ENCODE data around the gene C16orf90.

C16orf90 gene

GRCh38 chr16:3472878-3473595, 22.3 kb downstream of the C16orf90 start:
- no peaks in the 10 kb centered on the region for H3K27me3 Mint-ChIP-seq
- no peak for ATAC-seq (ENCODE audit: low read depth)
- H3K4me3 Mint-ChIP-seq = no peak overlapping the region
- H3K4me1 Mint-ChIP-seq = peaks cover 10% of the 10 kb centered on the region
- no peaks in the 10 kb centered on the region for H3K9me3 Mint-ChIP-seq
- H3K27ac Mint-ChIP-seq = no peak overlapping the region
- peaks cover 22% of the 10 kb centered on the region for H3K36me3 Mint-ChIP-seq
- DNase-seq (ENCODE audit: low spot score in 2 of 2) = no peak

GRCh38 chr16:3471518-3472176, 23.6 kb downstream of the C16orf90 start:
- H3K27me3 Mint-ChIP-seq = no peaks in the 10 kb centered on the region
- no peak for DNase-seq (ENCODE audit: low spot score in 2 of 2)
- no peaks in the 10 kb centered on the region for H3K9me3 Mint-ChIP-seq
- no peak overlapping the region for H3K4me3 Mint-ChIP-seq
- ATAC-seq (ENCODE audit: low read depth) = no peak
- peaks cover 33% of the 10 kb centered on the region for H3K36me3 Mint-ChIP-seq
- peaks cover 22% of the 10 kb centered on the region for H3K4me1 Mint-ChIP-seq
- no peak overlapping the region for H3K27ac Mint-ChIP-seq

DNA sequence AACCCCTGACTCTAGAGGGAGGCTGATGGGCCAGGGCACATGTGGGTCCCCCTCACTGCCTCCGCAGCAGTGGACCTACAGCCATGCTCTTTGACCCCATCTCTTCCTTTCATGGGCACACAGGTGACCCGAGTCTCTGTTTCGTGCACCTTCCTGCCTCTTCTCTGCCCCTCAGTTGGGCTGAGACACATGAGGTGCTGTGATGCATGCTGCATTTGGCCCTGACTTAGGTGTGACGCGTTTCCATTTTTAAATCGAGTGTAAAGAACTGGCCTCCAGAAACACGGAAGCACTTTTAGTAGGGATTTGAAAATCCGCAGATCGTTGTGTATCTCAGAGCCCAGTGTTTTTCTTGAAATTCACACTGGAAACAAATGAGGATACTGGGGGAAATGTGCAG, 24.6 kb downstream of the C16orf90 start:
- DNase-seq (ENCODE audit: low spot score in 2 of 2) = no peak
- Mint-ChIP-seq H3K4me3 (no peak overlapping the region), H3K27ac (no peak overlapping the region), H3K4me1 (peaks cover 26% of the 10 kb centered on the region), H3K27me3 (no peaks in the 10 kb centered on the region), H3K36me3 (peaks cover 34% of the 10 kb centered on the region), H3K9me3 (no peaks in the 10 kb centered on the region)
- no peak for ATAC-seq (ENCODE audit: low read depth)

DNA sequence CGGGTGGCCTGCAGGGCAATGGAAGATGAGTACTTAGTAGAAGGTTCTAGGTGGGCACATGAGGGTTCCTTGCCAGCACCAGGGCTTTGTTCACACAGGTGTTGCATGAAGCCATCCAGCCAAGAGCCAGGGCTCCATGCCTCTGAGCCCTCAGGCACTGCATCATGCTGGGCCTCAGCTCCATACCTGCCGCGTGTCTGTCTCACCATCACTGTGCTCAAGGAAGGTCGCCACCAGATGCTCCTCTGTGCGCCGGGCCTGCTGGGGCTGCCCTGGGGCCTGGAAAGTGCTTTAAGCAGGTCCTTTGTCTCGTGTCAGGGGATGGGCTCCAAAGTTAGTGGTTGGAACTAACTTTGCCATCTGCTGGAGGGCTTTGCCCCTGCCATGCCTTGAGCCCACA, 25.6 kb downstream of the C16orf90 start:
- ATAC-seq (ENCODE audit: low read depth) (no peak), DNase-seq (ENCODE audit: low spot score in 2 of 2) (no peak)
- peaks cover 23% of the 10 kb centered on the region for H3K4me1 Mint-ChIP-seq
- no peaks in the 10 kb centered on the region for H3K27me3 Mint-ChIP-seq
- peaks cover 31% of the 10 kb centered on the region for H3K36me3 Mint-ChIP-seq
- H3K9me3 Mint-ChIP-seq = no peaks in the 10 kb centered on the region
- H3K27ac Mint-ChIP-seq = no peak overlapping the region
- no peak overlapping the region for H3K4me3 Mint-ChIP-seq

DNA sequence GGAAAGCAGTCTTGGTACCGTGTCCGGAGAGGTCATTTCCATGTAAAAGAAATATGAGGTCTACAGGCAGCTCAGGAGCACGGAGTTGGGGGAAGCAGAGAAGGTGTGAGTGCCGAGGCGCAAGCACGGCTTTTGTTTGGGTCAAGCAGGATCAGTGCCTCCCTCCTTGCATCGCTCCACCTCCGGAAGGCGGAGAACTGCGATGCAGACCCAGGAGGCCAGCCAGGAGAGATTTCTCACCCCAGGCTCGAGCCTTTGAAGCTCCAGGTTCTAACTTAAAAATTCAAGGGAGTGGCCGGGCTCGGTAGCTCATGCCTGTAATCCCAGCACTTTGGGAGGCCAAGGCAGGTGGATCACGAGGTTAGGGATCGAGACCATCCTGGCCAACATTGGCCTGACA, 26.8 kb downstream of the C16orf90 start:
- DNase-seq (ENCODE audit: low spot score in 2 of 2) = no peak
- Mint-ChIP-seq H3K9me3 (no peaks in the 10 kb centered on the region), H3K4me1 (peaks cover 23% of the 10 kb centered on the region), H3K36me3 (peaks cover 31% of the 10 kb centered on the region), H3K4me3 (no peak overlapping the region), H3K27ac (no peak overlapping the region), H3K27me3 (no peaks in the 10 kb centered on the region)
- no peak for ATAC-seq (ENCODE audit: low read depth)

GRCh38 chr16:3467921-3468320, 27.4 kb downstream of the C16orf90 start:
- H3K4me3 Mint-ChIP-seq = no peak overlapping the region
- H3K27me3 Mint-ChIP-seq = no peaks in the 10 kb centered on the region
- no peak overlapping the region for H3K27ac Mint-ChIP-seq
- H3K36me3 Mint-ChIP-seq = peaks cover 27% of the 10 kb centered on the region
- ATAC-seq (ENCODE audit: low read depth) = no peak
- peaks cover 23% of the 10 kb centered on the region for H3K4me1 Mint-ChIP-seq
- no peaks in the 10 kb centered on the region for H3K9me3 Mint-ChIP-seq
- no peak for DNase-seq (ENCODE audit: low spot score in 2 of 2)

- H3K4me1 Mint-ChIP-seq = peaks cover 26% of the 10 kb centered on the region
- H3K4me3 Mint-ChIP-seq = no peak overlapping the region
- no peak for ATAC-seq (ENCODE audit: low read depth)
- peaks cover 21% of the 10 kb centered on the region for H3K36me3 Mint-ChIP-seq
- H3K27ac Mint-ChIP-seq = no peak overlapping the region
- no peaks in the 10 kb centered on the region for H3K27me3 Mint-ChIP-seq
- H3K9me3 Mint-ChIP-seq = no peaks in the 10 kb centered on the region
- DNase-seq (ENCODE audit: low spot score in 2 of 2) = no peak
These were observed 28.1 kb downstream of the C16orf90 start for GRCh38 chr16:3467182-3467581.

- Mint-ChIP-seq H3K27me3 (no peaks in the 10 kb centered on the region), H3K4me3 (no peak overlapping the region), H3K4me1 (peaks cover 31% of the 10 kb centered on the region), H3K9me3 (no peaks in the 10 kb centered on the region), H3K36me3 (peaks cover 17% of the 10 kb centered on the region), H3K27ac (no peak overlapping the region)
- DNase-seq (ENCODE audit: low spot score in 2 of 2) (no peak), ATAC-seq (ENCODE audit: low read depth) (no peak)
These were observed 29.2 kb downstream of the C16orf90 start for GRCh38 chr16:3465911-3466584.

DNA sequence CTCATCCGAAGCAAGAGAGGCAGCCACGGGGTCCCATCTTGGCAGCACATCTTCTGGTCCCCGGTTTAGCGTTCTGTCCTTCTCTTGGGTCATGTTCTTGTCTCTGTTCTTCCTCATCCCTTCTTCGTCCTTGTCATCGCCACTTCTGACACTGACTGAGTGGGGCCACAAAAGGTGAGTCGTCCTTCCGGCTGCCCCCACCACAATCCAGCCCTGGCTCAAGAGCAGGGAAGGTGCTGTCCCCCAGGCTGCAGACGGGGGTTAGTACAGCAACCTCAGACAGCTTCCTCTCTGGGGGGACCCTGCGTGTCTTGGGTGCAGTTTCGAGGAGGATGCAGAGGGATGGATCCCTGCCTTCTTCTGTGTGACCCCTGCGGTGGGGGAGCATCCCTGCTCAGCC, 30.0 kb downstream of the C16orf90 start:
- H3K4me3 Mint-ChIP-seq = no peak overlapping the region
- no peaks in the 10 kb centered on the region for H3K9me3 Mint-ChIP-seq

GRCh38 chr16:3461151-3461550, 34.1 kb downstream of the C16orf90 start:
- Mint-ChIP-seq H3K27ac (no peak overlapping the region), H3K4me3 (no peak overlapping the region), H3K4me1 (peaks cover 25% of the 10 kb centered on the region), H3K27me3 (no peaks in the 10 kb centered on the region), H3K9me3 (no peaks in the 10 kb centered on the region), H3K36me3 (no peaks in the 10 kb centered on the region)
- DNase-seq (ENCODE audit: low spot score in 2 of 2) (no peak), ATAC-seq (ENCODE audit: low read depth) (no peak)

More for the DNA sequence above, 30.0 kb downstream of the C16orf90 start:
- no peak overlapping the region for H3K27ac Mint-ChIP-seq
- DNase-seq (ENCODE audit: low spot score in 2 of 2) (no peak), ATAC-seq (ENCODE audit: low read depth) (no peak)
- peaks cover 14% of the 10 kb centered on the region for H3K36me3 Mint-ChIP-seq
- no peaks in the 10 kb centered on the region for H3K27me3 Mint-ChIP-seq
- peaks cover 34% of the 10 kb centered on the region for H3K4me1 Mint-ChIP-seq

DNA sequence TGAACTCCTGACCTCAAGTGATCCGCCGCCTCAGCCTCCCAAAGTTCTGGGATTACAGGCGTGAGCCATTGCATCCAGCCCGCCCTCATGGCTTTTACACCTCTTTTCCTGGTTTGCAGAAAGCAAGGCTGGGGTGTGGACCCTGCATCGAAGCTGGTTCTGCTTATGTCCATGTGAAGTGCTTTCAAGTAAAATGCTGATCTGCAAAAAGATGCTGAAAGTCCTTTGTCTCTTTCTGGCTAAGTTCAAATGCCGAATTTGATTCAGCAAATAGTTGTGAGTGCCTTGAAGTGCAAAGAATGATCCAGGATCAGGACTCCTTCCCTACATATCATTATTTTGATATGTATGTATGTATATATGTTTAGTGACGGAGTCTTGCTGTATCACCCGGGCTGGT, 34.7 kb downstream of the C16orf90 start:
- no peaks in the 10 kb centered on the region for H3K27me3 Mint-ChIP-seq
- ATAC-seq (ENCODE audit: low read depth) (no peak), DNase-seq (ENCODE audit: low spot score in 2 of 2) (no peak)
- H3K27ac Mint-ChIP-seq = no peak overlapping the region
- peaks cover 25% of the 10 kb centered on the region for H3K4me1 Mint-ChIP-seq
- H3K9me3 Mint-ChIP-seq = no peaks in the 10 kb centered on the region
- H3K36me3 Mint-ChIP-seq = no peaks in the 10 kb centered on the region
- no peak overlapping the region for H3K4me3 Mint-ChIP-seq

DNA sequence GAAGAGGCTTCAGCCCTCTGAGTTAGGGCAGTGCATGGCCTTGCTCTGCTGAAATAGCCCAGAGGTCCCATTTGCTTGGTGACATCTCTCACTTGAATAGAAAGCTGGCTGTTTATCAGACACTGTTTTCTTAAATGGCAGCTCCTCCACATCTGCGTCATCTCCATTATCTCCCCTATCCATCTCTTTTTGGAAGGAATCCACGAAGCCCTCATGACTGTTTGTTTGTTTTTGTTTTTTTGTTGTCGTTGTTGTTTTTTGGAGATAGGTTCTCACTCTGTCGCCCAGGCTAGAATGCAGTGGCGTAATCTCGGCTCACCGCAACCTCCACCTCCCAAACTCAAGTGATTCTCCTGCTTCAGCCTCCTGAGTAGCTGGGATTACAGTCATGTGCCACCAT, 35.2 kb downstream of the C16orf90 start:
- Mint-ChIP-seq H3K36me3 (no peaks in the 10 kb centered on the region), H3K27ac (no peak overlapping the region), H3K4me1 (peaks cover 25% of the 10 kb centered on the region)

DNA sequence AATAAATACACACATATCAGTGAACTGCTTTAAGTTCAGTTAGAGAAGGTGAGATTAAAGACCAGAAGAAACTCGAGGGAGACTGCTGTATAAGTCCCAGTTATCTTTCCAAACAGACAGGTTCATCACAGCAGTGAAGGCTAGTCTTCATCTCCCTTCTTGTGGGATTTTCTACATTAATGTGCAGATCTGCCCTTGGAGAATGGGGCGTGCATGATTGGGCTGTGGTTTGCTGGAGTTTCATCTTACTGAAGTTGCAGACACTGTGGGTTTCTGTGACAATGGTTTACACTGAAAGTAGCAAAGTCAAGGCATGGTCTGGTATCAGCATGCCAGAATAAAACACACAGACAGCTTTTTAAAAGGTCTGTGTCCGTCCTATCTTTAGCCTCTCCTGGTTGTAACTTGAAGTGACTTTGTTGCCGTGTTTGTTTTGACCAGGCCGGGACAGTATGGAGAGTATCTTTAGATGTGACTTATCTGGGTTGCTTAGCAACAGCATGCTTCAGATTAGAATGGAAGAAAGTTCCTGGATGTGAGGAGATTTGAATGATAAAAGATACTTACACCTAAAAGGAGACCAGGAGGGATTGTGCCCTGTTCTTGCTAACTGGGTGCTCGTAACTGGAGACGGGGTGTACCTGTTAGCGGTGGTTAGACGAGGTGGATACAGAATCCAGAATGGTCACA, 35.7 kb downstream of the C16orf90 start:
- H3K27me3 Mint-ChIP-seq = no peaks in the 10 kb centered on the region

More for the DNA sequence above, 35.2 kb downstream of the C16orf90 start:
- H3K27me3 Mint-ChIP-seq = no peaks in the 10 kb centered on the region
- no peak for DNase-seq (ENCODE audit: low spot score in 2 of 2)
- no peaks in the 10 kb centered on the region for H3K9me3 Mint-ChIP-seq
- ATAC-seq (ENCODE audit: low read depth) = no peak
- H3K4me3 Mint-ChIP-seq = no peak overlapping the region

DNA sequence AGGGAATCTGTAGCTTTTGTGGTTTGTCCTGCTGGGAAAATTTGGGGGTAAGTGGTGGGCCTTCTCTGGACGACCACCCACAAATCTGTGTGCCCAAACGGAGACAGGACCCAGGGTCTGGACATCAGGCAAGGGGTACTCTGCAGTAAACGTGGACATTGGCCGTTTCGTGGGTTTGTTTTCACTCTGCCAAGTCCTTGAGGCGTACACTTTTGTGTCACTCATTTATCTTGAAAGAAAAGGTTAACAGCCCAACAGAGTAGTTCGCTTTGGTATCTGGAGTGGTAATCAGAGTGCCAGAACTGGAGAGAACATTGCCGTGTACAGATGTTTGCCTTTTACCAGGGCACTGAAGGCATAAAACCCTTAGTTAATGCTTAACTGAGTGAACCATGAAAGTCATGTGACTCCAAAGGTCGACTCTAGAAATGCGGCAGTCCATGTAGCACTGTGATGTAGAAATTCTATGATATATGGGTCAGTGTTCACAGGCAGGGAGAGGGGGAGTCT, 36.4 kb downstream of the C16orf90 start:
- peak overlapping the region; percentile 85 for H3K4me3 Mint-ChIP-seq
- peaks cover 25% of the 10 kb centered on the region for H3K4me1 Mint-ChIP-seq
- no peaks in the 10 kb centered on the region for H3K27me3 Mint-ChIP-seq
- no peaks in the 10 kb centered on the region for H3K9me3 Mint-ChIP-seq
- ATAC-seq (ENCODE audit: low read depth) = no peak
- no peaks in the 10 kb centered on the region for H3K36me3 Mint-ChIP-seq
- peak overlapping the region; percentile 88 for H3K27ac Mint-ChIP-seq
- DNase-seq (ENCODE audit: low spot score in 2 of 2) = no peak

More for the DNA sequence above, 35.7 kb downstream of the C16orf90 start:
- Mint-ChIP-seq H3K4me3 (peak overlapping the region; percentile 85), H3K9me3 (no peaks in the 10 kb centered on the region), H3K4me1 (peaks cover 25% of the 10 kb centered on the region), H3K36me3 (no peaks in the 10 kb centered on the region), H3K27ac (peak overlapping the region; percentile 88)
- DNase-seq (ENCODE audit: low spot score in 2 of 2) = no peak
- no peak for ATAC-seq (ENCODE audit: low read depth)
